Fibroblast of villous mesenchyme (primary cell): ENCODE results near the gene COL4A1. TPM values are rescaled to one million over a fixed set of nuclear protein-coding genes. Genes with fewer than 3 reads are reported as not detected.
A peak's percentile ranks its signal among the peaks of the same experiment; 100 is the strongest.

ENCODE experiments used
- DNase-seq: peaks from one replicate; pipeline ENCODE4 v3.0.0-alpha.2; 2010; ENCODE audit warnings: low read depth
- H3K4me3 ChIP-seq: 2 replicates; pipeline ENCODE4 v1.5.1; 2011; ENCODE audit warnings: low read depth, mild to moderate bottlenecking, low read length
- CTCF ChIP-seq: IDR thresholded peaks from 2 replicates; pipeline ENCODE4 v1.5.1; 2012; ENCODE audit warnings: low read depth, mild to moderate bottlenecking, low read length; ENCODE audit not compliant: insufficient read depth
- total RNA-seq: library from RNA; depleted of rRNA; stranded (reverse); fragments of >200 nt; gene quantifications from 2 replicates; pipeline ENCODE4 v1.2.3, GENCODE V29; 2012

The COL4A1 gene
- total RNA-seq, 1 donor = 1,391 TPM

- TF ChIP-seq CTCF = no peak
- no peak overlapping the region for H3K4me3 ChIP-seq
- DNase-seq = no peak
Observed at GRCh38 chr13:110208116-110208515, 98.8 kb downstream of the COL4A1 start.

- H3K4me3 ChIP-seq = no peak overlapping the region
- no peak for DNase-seq
- no peak for TF ChIP-seq CTCF
Observed at GRCh38 chr13:110206996-110207395, 100.0 kb downstream of the COL4A1 start.

- TF ChIP-seq CTCF = no peak
- DNase-seq = no peak
Observed at GRCh38 chr13:110206185-110206584, 100.8 kb downstream of the COL4A1 start.

GRCh38 chr13:110201114-110201513, 105.8 kb downstream of the COL4A1 start:
- DNase-seq = no peak
- TF ChIP-seq CTCF = no peak
- no peak overlapping the region for H3K4me3 ChIP-seq

More at GRCh38 chr13:110206185-110206584, 100.8 kb downstream of the COL4A1 start:
- no peak overlapping the region for H3K4me3 ChIP-seq

- peak; percentile 40 for DNase-seq
- TF ChIP-seq CTCF = no peak
- H3K4me3 ChIP-seq = no peak overlapping the region
Observed at GRCh38 chr13:110200276-110200870, 106.6 kb downstream of the COL4A1 start.

- TF ChIP-seq CTCF = no peak
- no peak for DNase-seq
- no peak overlapping the region for H3K4me3 ChIP-seq
Observed at GRCh38 chr13:110199046-110199831, 107.7 kb downstream of the COL4A1 start.
